ENCODE data around the gene GSAP. TPM values are rescaled to one million over a fixed set of nuclear protein-coding genes. Genes with fewer than 3 reads are reported as not detected.

GSAP gene
- total RNA-seq, 1 donor = 3.5 TPM

DNA sequence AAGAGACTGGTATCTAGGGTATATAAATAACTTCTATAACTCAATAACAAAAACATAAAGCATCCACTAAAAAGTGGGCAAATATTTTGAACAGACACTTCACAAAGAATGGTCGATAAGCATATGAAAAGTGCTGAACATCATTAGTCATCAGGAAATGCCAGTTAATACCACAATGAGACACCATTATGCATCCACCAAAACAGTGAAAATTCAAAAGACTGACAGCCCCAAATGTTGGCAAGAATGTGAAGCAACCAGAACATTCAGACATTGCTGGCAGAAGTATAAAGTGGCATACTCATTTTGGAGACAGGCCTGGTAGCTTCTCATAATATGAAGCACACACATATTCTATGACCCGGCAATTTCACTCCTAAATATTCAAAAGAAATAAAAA, 26.5 kb upstream of the GSAP start:
- H3K4me3 ChIP-seq (ENCODE audit: low read depth, low read length) = no peak overlapping the region
- no peak for TF ChIP-seq CTCF (IDR thresholded peaks at IDR 0.05; ENCODE audit: insufficient read depth, low read length)

GRCh38 chr7:77441046-77441445, 24.9 kb upstream of the GSAP start:
- H3K4me3 ChIP-seq (ENCODE audit: low read depth, low read length) = no peak overlapping the region
- TF ChIP-seq CTCF (IDR thresholded peaks at IDR 0.05; ENCODE audit: insufficient read depth, low read length) = no peak
- DNase-seq (ENCODE audit: low read depth) = no peak

More for the DNA sequence above, 26.5 kb upstream of the GSAP start:
- no peak for DNase-seq (ENCODE audit: low read depth)

DNA sequence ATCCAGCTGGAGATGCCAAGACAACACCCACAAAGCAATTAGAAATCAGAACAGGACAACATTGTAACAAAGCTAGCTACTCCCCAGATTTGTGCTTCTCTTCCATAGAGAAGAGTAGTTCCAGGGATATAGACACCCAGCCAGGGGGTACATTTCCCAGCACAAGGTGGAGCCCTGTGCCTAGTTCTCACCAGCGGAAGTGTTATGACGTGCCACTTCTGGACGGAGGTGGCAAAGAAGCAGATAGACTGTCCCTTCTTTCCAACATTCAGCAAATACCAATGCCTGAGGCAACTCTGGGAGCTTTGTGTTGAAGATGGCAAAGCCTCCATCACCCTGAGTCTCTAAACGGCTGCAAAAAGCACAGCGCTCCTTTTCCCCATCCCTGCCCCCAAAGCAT, 23.4 kb upstream of the GSAP start:
- DNase-seq (ENCODE audit: low read depth) = peak; percentile 31
- H3K4me3 ChIP-seq (ENCODE audit: low read depth, low read length) = no peak overlapping the region
- peak; percentile 16 for TF ChIP-seq CTCF (IDR thresholded peaks at IDR 0.05; ENCODE audit: insufficient read depth, low read length)

- TF ChIP-seq CTCF (IDR thresholded peaks at IDR 0.05; ENCODE audit: insufficient read depth, low read length) = no peak
- no peak overlapping the region for H3K4me3 ChIP-seq (ENCODE audit: low read depth, low read length)
- no peak for DNase-seq (ENCODE audit: low read depth)
Measured at GRCh38 chr7:77438131-77438530, 22.0 kb upstream of the GSAP start.

GRCh38 chr7:77434570-77435275, 18.6 kb upstream of the GSAP start:
- no peak for TF ChIP-seq CTCF (IDR thresholded peaks at IDR 0.05; ENCODE audit: insufficient read depth, low read length)
- DNase-seq (ENCODE audit: low read depth) = peak; percentile 18

GRCh38 chr7:77433901-77434300, 17.8 kb upstream of the GSAP start:
- no peak for DNase-seq (ENCODE audit: low read depth)
- no peak overlapping the region for H3K4me3 ChIP-seq (ENCODE audit: low read depth, low read length)
- no peak for TF ChIP-seq CTCF (IDR thresholded peaks at IDR 0.05; ENCODE audit: insufficient read depth, low read length)

More at GRCh38 chr7:77434570-77435275, 18.6 kb upstream of the GSAP start:
- no peak overlapping the region for H3K4me3 ChIP-seq (ENCODE audit: low read depth, low read length)

- TF ChIP-seq CTCF (IDR thresholded peaks at IDR 0.05; ENCODE audit: insufficient read depth, low read length) = no peak
- no peak for DNase-seq (ENCODE audit: low read depth)
- no peak overlapping the region for H3K4me3 ChIP-seq (ENCODE audit: low read depth, low read length)
Measured at GRCh38 chr7:77430927-77431326, 14.8 kb upstream of the GSAP start.

All from fibroblast of the aortic adventitia (primary cell).